HEK293 (cell line): Measurements from ENCODE around the gene TNIP1.

ENCODE experiments used
- GLI2 ChIP-seq: fragments of 450-650 bp; formaldehyde crosslinking; IDR thresholded peaks from 2 replicates; pipeline ENCODE4; 2017; ENCODE audit warnings: missing biosample characterization, missing genetic modification characterization, low read depth, borderline replicate concordance
- HOXC10 ChIP-seq: sonication (generic); formaldehyde crosslinking; IDR thresholded peaks from 2 replicates; pipeline ENCODE4 v1.8.1; 2023; ENCODE audit warnings: mild to moderate bottlenecking, missing genetic modification reagents
- KLF9 ChIP-seq: fragments of 450-650 bp; formaldehyde crosslinking; IDR thresholded peaks from 2 replicates; pipeline ENCODE4 v1.5.1; 2016; ENCODE audit warnings: missing biosample characterization, missing genetic modification characterization, low read depth
- MZF1 ChIP-seq: fragments of 450-650 bp; formaldehyde crosslinking; IDR thresholded peaks from 2 replicates; pipeline ENCODE4 v1.5.1; 2017; ENCODE audit warnings: missing biosample characterization, missing genetic modification characterization, borderline replicate concordance
- SP3 ChIP-seq: fragments of 450-650 bp; formaldehyde crosslinking; IDR thresholded peaks from 2 replicates; pipeline ENCODE4 v1.5.1; 2016; ENCODE audit warnings: missing biosample characterization, missing genetic modification characterization
- SP7 ChIP-seq: fragments of 450-650 bp; formaldehyde crosslinking; IDR thresholded peaks from 2 replicates; pipeline ENCODE4 v1.5.1; 2016; ENCODE audit warnings: missing biosample characterization, missing genetic modification characterization
- ZBTB1 ChIP-seq: fragments of 450-650 bp; formaldehyde crosslinking; IDR thresholded peaks from 2 replicates; pipeline ENCODE4 v1.5.1; 2016; ENCODE audit warnings: missing biosample characterization, missing genetic modification characterization
- ZBTB20 ChIP-seq: fragments of 450-650 bp; formaldehyde crosslinking; IDR thresholded peaks from 2 replicates; pipeline ENCODE4 v1.5.1; 2016; ENCODE audit warnings: missing biosample characterization, missing genetic modification characterization
- ZBTB7A ChIP-seq: fragments of 450-650 bp; formaldehyde crosslinking; IDR thresholded peaks from 2 replicates; pipeline ENCODE4 v1.5.1; 2016; ENCODE audit warnings: low read depth, missing biosample characterization, missing genetic modification characterization
- ZEB2 ChIP-seq: fragments of 450-650 bp; formaldehyde crosslinking; IDR thresholded peaks from 2 replicates; pipeline ENCODE4 v1.5.1; 2016; ENCODE audit warnings: missing biosample characterization, missing genetic modification characterization
- ZFHX2 ChIP-seq: fragments of 450-650 bp; formaldehyde crosslinking; conservative IDR thresholded peaks from 2 replicates; pipeline ENCODE4 v1.5.1; 2016; ENCODE audit warnings: missing biosample characterization, missing genetic modification characterization
- ZFP41 ChIP-seq: fragments of 450-650 bp; formaldehyde crosslinking; IDR thresholded peaks from 2 replicates; pipeline ENCODE4 v1.5.1; 2016; ENCODE audit warnings: missing biosample characterization, missing genetic modification characterization, borderline replicate concordance
- ZNF324 ChIP-seq: fragments of 450-650 bp; formaldehyde crosslinking; IDR thresholded peaks from 2 replicates; pipeline ENCODE4 v1.5.1; 2016; ENCODE audit warnings: missing biosample characterization, missing genetic modification characterization
- ZNF341 ChIP-seq: fragments of 450-650 bp; formaldehyde crosslinking; IDR thresholded peaks from 2 replicates; pipeline ENCODE4; 2016; ENCODE audit warnings: low read depth, missing biosample characterization, missing genetic modification characterization
- ZNF366 ChIP-seq: fragments of 450-650 bp; formaldehyde crosslinking; conservative IDR thresholded peaks from 2 replicates; pipeline ENCODE4 v1.5.1; 2016; ENCODE audit warnings: missing biosample characterization, missing genetic modification characterization
- ZNF416 ChIP-seq: fragments of 450-650 bp; formaldehyde crosslinking; IDR thresholded peaks from 2 replicates; pipeline ENCODE4 v1.5.1; 2016; ENCODE audit warnings: missing biosample characterization, missing genetic modification characterization
- ZNF48 ChIP-seq: fragments of 450-650 bp; formaldehyde crosslinking; IDR thresholded peaks from 2 replicates; pipeline ENCODE4 v1.5.1; 2016; ENCODE audit warnings: missing biosample characterization, missing genetic modification characterization
- ZNF549 ChIP-seq: fragments of 450-650 bp; IDR thresholded peaks from 2 replicates; pipeline ENCODE4 v1.5.1; 2018; ENCODE audit warnings: missing biosample characterization, missing genetic modification characterization, mild to moderate bottlenecking, inconsistent platforms, moderate library complexity
- ZNF561 ChIP-seq: fragments of 450-650 bp; IDR thresholded peaks from 2 replicates; pipeline ENCODE4 v1.5.1; 2018; ENCODE audit warnings: missing biosample characterization, missing genetic modification characterization, borderline replicate concordance
- ZNF76 ChIP-seq: fragments of 450-650 bp; formaldehyde crosslinking; IDR thresholded peaks from 2 replicates; pipeline ENCODE4; 2016; ENCODE audit warnings: low read depth, missing biosample characterization, missing genetic modification characterization, borderline replicate concordance
- ZNF777 ChIP-seq: fragments of 450-650 bp; formaldehyde crosslinking; IDR thresholded peaks from 2 replicates; pipeline ENCODE4 v1.5.1; 2017; ENCODE audit warnings: missing biosample characterization, missing genetic modification characterization, borderline replicate concordance
- ZXDB ChIP-seq: fragments of 450-650 bp; formaldehyde crosslinking; IDR thresholded peaks from 2 replicates; pipeline ENCODE4 v1.5.1; 2016; ENCODE audit warnings: missing biosample characterization, missing genetic modification characterization
- TF ChIP-seq, protein P1 (sequence below): fragments of 450-650 bp; formaldehyde crosslinking; IDR thresholded peaks from 2 replicates; pipeline ENCODE4 v1.5.1; 2016; ENCODE audit warnings: missing biosample characterization, missing genetic modification characterization
- TF ChIP-seq, protein P2 (sequence below): fragments of 450-650 bp; IDR thresholded peaks from 2 replicates; pipeline ENCODE4 v1.5.1; 2018; ENCODE audit warnings: missing biosample characterization, missing genetic modification characterization
- TF ChIP-seq, protein P3 (sequence below): fragments of 450-650 bp; formaldehyde crosslinking; IDR thresholded peaks from 2 replicates; pipeline ENCODE4 v1.5.1; 2016; ENCODE audit warnings: missing biosample characterization, missing genetic modification characterization
- TF ChIP-seq, protein P4 (sequence below): fragments of 450-650 bp; formaldehyde crosslinking; IDR thresholded peaks from 2 replicates; pipeline ENCODE4 v1.5.1; 2016; ENCODE audit warnings: missing biosample characterization, missing genetic modification characterization
- TF ChIP-seq, protein P5 (sequence below): fragments of 450-650 bp; formaldehyde crosslinking; IDR thresholded peaks from 2 replicates; pipeline ENCODE4 v1.5.1; 2017; ENCODE audit warnings: missing biosample characterization, missing genetic modification characterization

Gene TNIP1

DNA sequence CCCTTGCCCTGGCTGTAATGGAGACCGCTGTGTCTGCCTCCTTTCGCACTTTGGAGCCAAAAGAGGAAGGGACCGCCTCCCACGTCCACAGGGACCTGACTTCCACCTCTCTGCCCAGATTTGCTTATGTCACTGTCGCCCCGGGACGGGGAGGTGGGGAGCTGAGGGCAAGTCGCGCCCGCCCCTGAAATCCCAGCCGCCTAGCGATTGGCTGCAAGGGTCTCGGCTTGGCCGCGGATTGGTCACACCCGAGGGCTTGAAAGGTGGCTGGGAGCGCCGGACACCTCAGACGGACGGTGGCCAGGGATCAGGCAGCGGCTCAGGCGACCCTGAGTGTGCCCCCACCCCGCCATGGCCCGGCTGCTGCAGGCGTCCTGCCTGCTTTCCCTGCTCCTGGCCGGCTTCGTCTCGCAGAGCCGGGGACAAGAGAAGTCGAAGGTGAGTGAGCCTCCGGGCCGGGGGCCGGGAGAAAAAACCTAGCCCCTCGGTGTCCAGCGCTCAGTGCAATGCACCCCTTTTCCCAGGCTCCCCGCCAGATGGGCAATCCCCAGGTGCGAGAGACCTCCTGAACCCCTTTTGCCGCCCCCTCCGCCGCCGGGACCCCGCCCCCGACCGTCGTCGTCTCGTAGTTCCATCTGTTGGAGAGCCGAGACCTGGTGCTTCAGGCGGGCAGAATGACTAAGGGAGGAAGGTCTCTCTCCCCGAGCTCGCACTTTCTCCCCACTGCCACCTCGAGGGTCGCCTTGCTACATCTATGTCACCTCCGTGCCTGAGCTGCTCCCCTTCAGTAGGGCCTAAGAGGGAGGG, 60.3 kb downstream of the TNIP1 start, which contains the start of gene GPX3 (continued):
- TF ChIP-seq, protein P1, sequence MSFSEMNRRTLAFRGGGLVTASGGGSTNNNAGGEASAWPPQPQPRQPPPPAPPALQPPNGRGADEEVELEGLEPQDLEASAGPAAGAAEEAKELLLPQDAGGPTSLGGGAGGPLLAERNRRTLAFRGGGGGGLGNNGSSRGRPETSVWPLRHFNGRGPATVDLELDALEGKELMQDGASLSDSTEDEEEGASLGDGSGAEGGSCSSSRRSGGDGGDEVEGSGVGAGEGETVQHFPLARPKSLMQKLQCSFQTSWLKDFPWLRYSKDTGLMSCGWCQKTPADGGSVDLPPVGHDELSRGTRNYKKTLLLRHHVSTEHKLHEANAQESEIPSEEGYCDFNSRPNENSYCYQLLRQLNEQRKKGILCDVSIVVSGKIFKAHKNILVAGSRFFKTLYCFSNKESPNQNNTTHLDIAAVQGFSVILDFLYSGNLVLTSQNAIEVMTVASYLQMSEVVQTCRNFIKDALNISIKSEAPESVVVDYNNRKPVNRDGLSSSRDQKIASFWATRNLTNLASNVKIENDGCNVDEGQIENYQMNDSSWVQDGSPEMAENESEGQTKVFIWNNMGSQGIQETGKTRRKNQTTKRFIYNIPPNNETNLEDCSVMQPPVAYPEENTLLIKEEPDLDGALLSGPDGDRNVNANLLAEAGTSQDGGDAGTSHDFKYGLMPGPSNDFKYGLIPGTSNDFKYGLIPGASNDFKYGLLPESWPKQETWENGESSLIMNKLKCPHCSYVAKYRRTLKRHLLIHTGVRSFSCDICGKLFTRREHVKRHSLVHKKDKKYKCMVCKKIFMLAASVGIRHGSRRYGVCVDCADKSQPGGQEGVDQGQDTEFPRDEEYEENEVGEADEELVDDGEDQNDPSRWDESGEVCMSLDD (tag by site-specific recombination): peak; percentile 40; the same call in 1 of the 2 replicates
- TF ChIP-seq ZBTB20 (tag by site-specific recombination) (peak; percentile 41; the same call in 1 of the 2 replicates), ZNF561 (tag by site-specific recombination) (peak; percentile 27; the same call in 1 of the 2 replicates), SP3 (tag by site-specific recombination) (peak; percentile 38; the same call in 1 of the 2 replicates), SP7 (tag by site-specific recombination) (0 out of 2 replicates have a peak, but pooled peaks have one; percentile 44), ZNF777 (tag by site-specific recombination) (peak; percentile 71; the same call in 1 of the 2 replicates), ZFP41 (tag by site-specific recombination) (no peak), ZEB2 (tag by site-specific recombination) (peak; percentile 48; the same call in 1 of the 2 replicates), GLI2 (tag by site-specific recombination) (no peak), KLF9 (tag by site-specific recombination) (peak; percentile 63), MZF1 (tag by site-specific recombination) (no peak), ZXDB (tag by site-specific recombination) (0 out of 2 replicates have a peak, but pooled peaks have one; percentile 21), ZNF416 (tag by site-specific recombination) (no peak), ZBTB1 (no peak), ZNF549 (no peak), ZNF324 (tag by site-specific recombination) (no peak), ZNF341 (tag by site-specific recombination) (peak; percentile 50), ZNF48 (tag by site-specific recombination) (no peak), HOXC10 (CRISPR knock-in tag) (no peak), ZNF366 (0 out of 2 replicates have a peak, but pooled peaks have one; percentile 18), ZBTB7A (tag by site-specific recombination) (0 out of 2 replicates have a peak, but pooled peaks have one; percentile 35), ZFHX2 (tag by site-specific recombination) (0 out of 2 replicates have a peak, but pooled peaks have one; percentile 15), ZNF76 (tag by site-specific recombination) (no peak)
- TF ChIP-seq, protein P2, sequence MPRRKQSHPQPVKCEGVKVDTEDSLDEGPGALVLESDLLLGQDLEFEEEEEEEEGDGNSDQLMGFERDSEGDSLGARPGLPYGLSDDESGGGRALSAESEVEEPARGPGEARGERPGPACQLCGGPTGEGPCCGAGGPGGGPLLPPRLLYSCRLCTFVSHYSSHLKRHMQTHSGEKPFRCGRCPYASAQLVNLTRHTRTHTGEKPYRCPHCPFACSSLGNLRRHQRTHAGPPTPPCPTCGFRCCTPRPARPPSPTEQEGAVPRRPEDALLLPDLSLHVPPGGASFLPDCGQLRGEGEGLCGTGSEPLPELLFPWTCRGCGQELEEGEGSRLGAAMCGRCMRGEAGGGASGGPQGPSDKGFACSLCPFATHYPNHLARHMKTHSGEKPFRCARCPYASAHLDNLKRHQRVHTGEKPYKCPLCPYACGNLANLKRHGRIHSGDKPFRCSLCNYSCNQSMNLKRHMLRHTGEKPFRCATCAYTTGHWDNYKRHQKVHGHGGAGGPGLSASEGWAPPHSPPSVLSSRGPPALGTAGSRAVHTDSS: no peak
- TF ChIP-seq, protein P3, sequence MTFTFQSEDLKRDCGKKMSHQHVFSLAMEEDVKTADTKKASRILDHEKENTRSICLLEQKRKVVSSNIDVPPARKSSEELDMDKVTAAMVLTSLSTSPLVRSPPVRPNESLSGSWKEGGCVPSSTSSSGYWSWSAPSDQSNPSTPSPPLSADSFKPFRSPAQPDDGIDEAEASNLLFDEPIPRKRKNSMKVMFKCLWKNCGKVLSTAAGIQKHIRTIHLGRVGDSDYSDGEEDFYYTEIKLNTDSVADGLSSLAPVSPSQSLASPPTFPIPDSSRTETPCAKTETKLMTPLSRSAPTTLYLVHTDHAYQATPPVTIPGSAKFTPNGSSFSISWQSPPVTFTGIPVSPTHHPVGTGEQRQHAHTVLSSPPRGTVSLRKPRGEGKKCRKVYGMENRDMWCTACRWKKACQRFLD (tag by site-specific recombination): no peak
- TF ChIP-seq, protein P4, sequence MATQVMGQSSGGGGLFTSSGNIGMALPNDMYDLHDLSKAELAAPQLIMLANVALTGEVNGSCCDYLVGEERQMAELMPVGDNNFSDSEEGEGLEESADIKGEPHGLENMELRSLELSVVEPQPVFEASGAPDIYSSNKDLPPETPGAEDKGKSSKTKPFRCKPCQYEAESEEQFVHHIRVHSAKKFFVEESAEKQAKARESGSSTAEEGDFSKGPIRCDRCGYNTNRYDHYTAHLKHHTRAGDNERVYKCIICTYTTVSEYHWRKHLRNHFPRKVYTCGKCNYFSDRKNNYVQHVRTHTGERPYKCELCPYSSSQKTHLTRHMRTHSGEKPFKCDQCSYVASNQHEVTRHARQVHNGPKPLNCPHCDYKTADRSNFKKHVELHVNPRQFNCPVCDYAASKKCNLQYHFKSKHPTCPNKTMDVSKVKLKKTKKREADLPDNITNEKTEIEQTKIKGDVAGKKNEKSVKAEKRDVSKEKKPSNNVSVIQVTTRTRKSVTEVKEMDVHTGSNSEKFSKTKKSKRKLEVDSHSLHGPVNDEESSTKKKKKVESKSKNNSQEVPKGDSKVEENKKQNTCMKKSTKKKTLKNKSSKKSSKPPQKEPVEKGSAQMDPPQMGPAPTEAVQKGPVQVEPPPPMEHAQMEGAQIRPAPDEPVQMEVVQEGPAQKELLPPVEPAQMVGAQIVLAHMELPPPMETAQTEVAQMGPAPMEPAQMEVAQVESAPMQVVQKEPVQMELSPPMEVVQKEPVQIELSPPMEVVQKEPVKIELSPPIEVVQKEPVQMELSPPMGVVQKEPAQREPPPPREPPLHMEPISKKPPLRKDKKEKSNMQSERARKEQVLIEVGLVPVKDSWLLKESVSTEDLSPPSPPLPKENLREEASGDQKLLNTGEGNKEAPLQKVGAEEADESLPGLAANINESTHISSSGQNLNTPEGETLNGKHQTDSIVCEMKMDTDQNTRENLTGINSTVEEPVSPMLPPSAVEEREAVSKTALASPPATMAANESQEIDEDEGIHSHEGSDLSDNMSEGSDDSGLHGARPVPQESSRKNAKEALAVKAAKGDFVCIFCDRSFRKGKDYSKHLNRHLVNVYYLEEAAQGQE (tag by site-specific recombination): 0 out of 2 replicates have a peak, but pooled peaks have one; percentile 20
- TF ChIP-seq, protein P5, sequence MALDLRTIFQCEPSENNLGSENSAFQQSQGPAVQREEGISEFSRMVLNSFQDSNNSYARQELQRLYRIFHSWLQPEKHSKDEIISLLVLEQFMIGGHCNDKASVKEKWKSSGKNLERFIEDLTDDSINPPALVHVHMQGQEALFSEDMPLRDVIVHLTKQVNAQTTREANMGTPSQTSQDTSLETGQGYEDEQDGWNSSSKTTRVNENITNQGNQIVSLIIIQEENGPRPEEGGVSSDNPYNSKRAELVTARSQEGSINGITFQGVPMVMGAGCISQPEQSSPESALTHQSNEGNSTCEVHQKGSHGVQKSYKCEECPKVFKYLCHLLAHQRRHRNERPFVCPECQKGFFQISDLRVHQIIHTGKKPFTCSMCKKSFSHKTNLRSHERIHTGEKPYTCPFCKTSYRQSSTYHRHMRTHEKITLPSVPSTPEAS (tag by site-specific recombination): no peak
- TF ChIP-seq, all 188 proteins: peak for 26
